Measurements from ENCODE around the gene BRWD1. TPM values are rescaled to one million over a fixed set of nuclear protein-coding genes. Genes with fewer than 3 reads are reported as not detected.

Gene BRWD1
- total and polyA plus RNA-seq, 2 of the 8 experiments (the other 6 are each of a cell fraction or from before 2014, with no cell fraction given) = 9.3 to 45.2 TPM

DNA sequence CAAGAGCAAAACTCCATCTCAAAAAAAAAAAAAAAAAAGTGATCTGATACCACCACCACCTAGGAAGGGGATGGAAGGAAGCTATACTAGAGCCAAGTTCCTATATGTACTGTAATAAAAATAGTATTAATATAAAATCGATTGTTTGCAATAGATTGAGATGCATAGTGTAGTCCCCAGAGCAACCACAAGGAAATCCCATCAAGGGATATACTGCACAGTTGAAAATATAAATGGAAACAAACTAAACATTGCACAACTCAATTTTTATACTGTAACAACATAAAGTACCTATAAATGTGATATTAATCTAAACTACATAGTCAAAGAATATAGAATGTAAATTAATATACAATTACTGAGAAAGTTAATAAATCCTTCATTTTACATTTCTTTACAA, 109.3 kb downstream of the BRWD1 start:
- FAIRE-seq = no peak
- Histone ChIP-seq H4K8ac (ENCODE audit: extremely low read depth, insufficient read depth, low read length) (no peak overlapping the region), H3K36me3 (ENCODE audit: control insufficient read depth in 2 of 4, insufficient read depth in 4 of 4, low read length in 3 of 4) (peaks cover 5 to 74% (median 27%) of the 10 kb centered on the region in 4 experiments; a peak in 7 of 8 replicates), H3K14ac (ENCODE audit: insufficient read length) (no peak overlapping the region), H2BK15ac (ENCODE audit: low read length) (no peak overlapping the region), H3K56ac (replicated peaks; ENCODE audit: insufficient read length, low read depth, low read length) (no peak overlapping the region), H3K4ac (replicated peaks; ENCODE audit: insufficient read length, low read depth, low read length) (no peak overlapping the region), H4K91ac (replicated peaks; ENCODE audit: insufficient read length, low read length) (no peak overlapping the region), H3K23me2 (ENCODE audit: low read depth, low read length) (no peaks in the 10 kb centered on the region; the same call in 1 of the 2 replicates), H3K23ac (ENCODE audit: insufficient read length) (no peak overlapping the region), H3K9me3 (ENCODE audit: insufficient read depth in 2 of 2, low read depth in 1 of 2, low read length in 1 of 2) (no peaks in the 10 kb centered on the region), H3K4me1 (replicated peaks in 1 of 4; ENCODE audit: control insufficient read depth in 3 of 4, insufficient read depth in 4 of 4, low read length in 3 of 4) (no peaks in the 10 kb centered on the region), H2BK12ac (ENCODE audit: low read depth, low read length) (no peak overlapping the region), H3K79me2 (ENCODE audit: control insufficient read depth in 1 of 2, insufficient read depth in 2 of 2, low read length in 2 of 2) (no peaks in the 10 kb centered on the region), H3K27ac (ENCODE audit: low read depth, low read length) (no peak overlapping the region), H4K20me1 (replicated peaks in 1 of 2; ENCODE audit: control insufficient read depth in 1 of 2, insufficient read depth in 2 of 2, low read length in 2 of 2) (no peaks in the 10 kb centered on the region), H2BK120ac (replicated peaks; ENCODE audit: low read depth, low read length) (no peak overlapping the region), H2BK5ac (ENCODE audit: low read depth, low read length) (no peak overlapping the region), H3K4me3 (ENCODE audit: extremely low read depth in 1 of 4, insufficient read depth in 2 of 4, low read depth in 3 of 4, low read length in 4 of 4) (no peak overlapping the region), H2AK5ac (ENCODE audit: low read depth, low read length) (no peak overlapping the region), H3K4me2 (ENCODE audit: insufficient read depth in 1 of 2, low read depth in 2 of 2, low read length in 2 of 2) (no peak overlapping the region), H3K18ac (ENCODE audit: extremely low read depth, low read length) (no peak overlapping the region), H2BK20ac (ENCODE audit: low read length) (no peak overlapping the region), H4K5ac (ENCODE audit: insufficient read length, low read depth, low read length) (no peak overlapping the region), H2AFZ (ENCODE audit: low read length) (no peak overlapping the region), H3K27me3 (replicated peaks in 1 of 4; ENCODE audit: control insufficient read depth in 3 of 4, extremely low read depth in 1 of 4, insufficient read depth in 3 of 4, low read length in 3 of 4) (no peaks in the 10 kb centered on the region), H3K79me1 (ENCODE audit: low read depth, low read length) (no peaks in the 10 kb centered on the region), H3K9ac (replicated peaks in 1 of 4; ENCODE audit: extremely low read depth in 1 of 4, low read depth in 3 of 4, low read length in 3 of 4) (no peak overlapping the region)
- no peak for DNase-seq (ENCODE audit: low read depth in 1 of 2, low spot score in 2 of 2)
- ChIA-PET CTCF (ENCODE audit: partially characterized antibody) (no interaction called here), POLR2A (ENCODE audit: partially characterized antibody) (no interaction called here)
- 87% methylated on average over 1 of the region's 1 CpG; no CpG with 5 or more reads in 1 of the 2 experiments for WGBS, 2 experiments (ENCODE audit: extremely low coverage in 1 of 2, insufficient coverage in 1 of 2, insufficient read length in 1 of 2, insufficient replicate concordance in 2 of 2, low coverage in 1 of 2, low lambda C conversion rate in 2 of 2, missing lambda C conversion rate in 1 of 2)
- no peak for TF ChIP-seq HDAC2 (IDR thresholded peaks at IDR 0.05; ENCODE audit: borderline replicate concordance in 1 of 2, low read depth in 2 of 2, low read length in 2 of 2)
- TF ChIP-seq POU5F1 (IDR thresholded peaks at IDR 0.05; ENCODE audit: low read depth, low read length) = no peak
- no peak for TF ChIP-seq MAFK (IDR thresholded peaks at IDR 0.05; ENCODE audit: low read depth, low read length)
- TF ChIP-seq BACH1 (IDR thresholded peaks at IDR 0.05; ENCODE audit: low read length) = no peak
- TF ChIP-seq, protein P1, sequence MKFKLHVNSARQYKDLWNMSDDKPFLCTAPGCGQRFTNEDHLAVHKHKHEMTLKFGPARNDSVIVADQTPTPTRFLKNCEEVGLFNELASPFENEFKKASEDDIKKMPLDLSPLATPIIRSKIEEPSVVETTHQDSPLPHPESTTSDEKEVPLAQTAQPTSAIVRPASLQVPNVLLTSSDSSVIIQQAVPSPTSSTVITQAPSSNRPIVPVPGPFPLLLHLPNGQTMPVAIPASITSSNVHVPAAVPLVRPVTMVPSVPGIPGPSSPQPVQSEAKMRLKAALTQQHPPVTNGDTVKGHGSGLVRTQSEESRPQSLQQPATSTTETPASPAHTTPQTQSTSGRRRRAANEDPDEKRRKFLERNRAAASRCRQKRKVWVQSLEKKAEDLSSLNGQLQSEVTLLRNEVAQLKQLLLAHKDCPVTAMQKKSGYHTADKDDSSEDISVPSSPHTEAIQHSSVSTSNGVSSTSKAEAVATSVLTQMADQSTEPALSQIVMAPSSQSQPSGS (IDR thresholded peaks at IDR 0.05; ENCODE audit: low read length) = no peak
- TF ChIP-seq TBP (IDR thresholded peaks at IDR 0.05; ENCODE audit: low read depth, low read length) = no peak
- TF ChIP-seq CBX5 (IDR thresholded peaks at IDR 0.05; ENCODE audit: low read depth, low read length) = no peak
- TF ChIP-seq SP1 (IDR thresholded peaks at IDR 0.05; ENCODE audit: low read depth, low read length) = no peak
- no peak for TF ChIP-seq RAD21 (IDR thresholded peaks at IDR 0.05 in 1 of 2, conservative IDR thresholded peaks at IDR 0.05 in 1 of 2; ENCODE audit: low read depth in 2 of 2, low read length in 2 of 2)
- TF ChIP-seq, protein P2, sequence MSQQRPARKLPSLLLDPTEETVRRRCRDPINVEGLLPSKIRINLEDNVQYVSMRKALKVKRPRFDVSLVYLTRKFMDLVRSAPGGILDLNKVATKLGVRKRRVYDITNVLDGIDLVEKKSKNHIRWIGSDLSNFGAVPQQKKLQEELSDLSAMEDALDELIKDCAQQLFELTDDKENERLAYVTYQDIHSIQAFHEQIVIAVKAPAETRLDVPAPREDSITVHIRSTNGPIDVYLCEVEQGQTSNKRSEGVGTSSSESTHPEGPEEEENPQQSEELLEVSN (IDR thresholded peaks at IDR 0.05) = no peak
- no peak for TF ChIP-seq CEBPB (IDR thresholded peaks at IDR 0.05; ENCODE audit: low read depth, low read length)
- no peak for TF ChIP-seq EZH2 (IDR thresholded peaks at IDR 0.05; ENCODE audit: low read depth, low read length, severe bottlenecking)

All from H1 (cell line).